Measurements from ENCODE around the gene SLC39A6. TPM values are rescaled to one million over a fixed set of nuclear protein-coding genes. Genes with fewer than 3 reads are reported as not detected.
"Not testable (repeated sequence)": the region's sequence is repeated elsewhere in the genome, so short reads cannot be mapped to it uniquely, and the experiment has no call there.

SLC39A6 gene
- total RNA-seq, 6 experiments from 2014 or later = 62.4 to 76.4 (median 71.1) TPM

DNA sequence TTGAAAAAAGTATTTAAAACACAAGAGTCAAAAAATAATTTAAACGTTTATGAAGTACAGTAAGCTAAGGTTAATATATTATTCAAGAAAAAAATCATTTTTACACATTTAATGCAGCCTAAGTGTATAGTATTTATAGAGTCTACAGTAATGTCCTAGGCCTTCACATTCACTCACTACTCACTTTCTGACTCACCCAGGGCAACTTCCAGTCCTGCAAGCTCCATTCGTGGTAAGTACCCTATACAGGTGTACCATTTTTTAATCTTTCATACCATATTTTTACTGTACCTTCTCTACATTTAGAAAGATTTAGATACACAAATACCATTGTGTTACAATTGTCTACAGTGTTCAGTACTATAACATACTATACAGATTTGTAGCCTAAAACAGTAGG is 40.9 kb downstream of the SLC39A6 start:
- peaks cover 1% of the 10 kb centered on the region for H3K27me3 Mint-ChIP-seq (ENCODE audit: insufficient read depth)
- peaks cover 27% of the 10 kb centered on the region for H3K4me1 Mint-ChIP-seq (ENCODE audit: low read depth)
- no peak overlapping the region for H3K4me3 Mint-ChIP-seq
- no peak for DNase-seq
- H3K9me3 Mint-ChIP-seq = 0 out of 2 replicates have a peak, but pooled peaks cover 4% of the 10 kb centered on the region
- no peak overlapping the region for H3K27ac Mint-ChIP-seq
- H3K36me3 Mint-ChIP-seq (ENCODE audit: low read depth) = peaks cover 12% of the 10 kb centered on the region
- TF ChIP-seq, protein P1, sequence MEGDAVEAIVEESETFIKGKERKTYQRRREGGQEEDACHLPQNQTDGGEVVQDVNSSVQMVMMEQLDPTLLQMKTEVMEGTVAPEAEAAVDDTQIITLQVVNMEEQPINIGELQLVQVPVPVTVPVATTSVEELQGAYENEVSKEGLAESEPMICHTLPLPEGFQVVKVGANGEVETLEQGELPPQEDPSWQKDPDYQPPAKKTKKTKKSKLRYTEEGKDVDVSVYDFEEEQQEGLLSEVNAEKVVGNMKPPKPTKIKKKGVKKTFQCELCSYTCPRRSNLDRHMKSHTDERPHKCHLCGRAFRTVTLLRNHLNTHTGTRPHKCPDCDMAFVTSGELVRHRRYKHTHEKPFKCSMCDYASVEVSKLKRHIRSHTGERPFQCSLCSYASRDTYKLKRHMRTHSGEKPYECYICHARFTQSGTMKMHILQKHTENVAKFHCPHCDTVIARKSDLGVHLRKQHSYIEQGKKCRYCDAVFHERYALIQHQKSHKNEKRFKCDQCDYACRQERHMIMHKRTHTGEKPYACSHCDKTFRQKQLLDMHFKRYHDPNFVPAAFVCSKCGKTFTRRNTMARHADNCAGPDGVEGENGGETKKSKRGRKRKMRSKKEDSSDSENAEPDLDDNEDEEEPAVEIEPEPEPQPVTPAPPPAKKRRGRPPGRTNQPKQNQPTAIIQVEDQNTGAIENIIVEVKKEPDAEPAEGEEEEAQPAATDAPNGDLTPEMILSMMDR (IDR thresholded peaks at IDR 0.05) = no peak

DNA sequence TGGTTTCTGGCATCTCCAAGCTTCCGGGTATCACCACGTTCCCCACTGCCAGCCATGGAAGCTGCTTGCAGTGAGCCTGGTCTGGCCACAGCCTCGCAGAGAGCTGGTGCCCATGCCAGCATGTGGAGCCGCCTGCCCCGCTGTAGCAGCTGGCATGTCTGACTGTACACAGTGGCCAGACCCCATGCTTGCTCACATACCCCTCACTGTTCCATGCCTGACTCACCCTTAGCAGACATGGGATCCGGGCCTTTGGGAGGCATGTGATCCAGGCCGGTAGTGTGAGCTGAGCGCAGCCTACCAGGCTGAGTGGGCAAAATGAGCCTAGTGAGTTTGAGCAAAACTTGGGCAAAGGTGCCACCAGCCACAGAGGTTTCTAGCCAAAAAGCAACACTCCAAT is 43.0 kb downstream of the SLC39A6 start:
- no peak overlapping the region for H3K27ac Mint-ChIP-seq
- DNase-seq = no peak
- peaks cover 6% of the 10 kb centered on the region; the same call in 1 of the 2 replicates for H3K9me3 Mint-ChIP-seq
- TF ChIP-seq, protein P1 (IDR thresholded peaks at IDR 0.05) = no peak
- H3K4me3 Mint-ChIP-seq = no peak overlapping the region
- peaks cover 17% of the 10 kb centered on the region for H3K36me3 Mint-ChIP-seq (ENCODE audit: low read depth)
- peaks cover 8% of the 10 kb centered on the region for H3K4me1 Mint-ChIP-seq (ENCODE audit: low read depth)
- no peaks in the 10 kb centered on the region; the same call in 1 of the 2 replicates for H3K27me3 Mint-ChIP-seq (ENCODE audit: insufficient read depth)

DNA sequence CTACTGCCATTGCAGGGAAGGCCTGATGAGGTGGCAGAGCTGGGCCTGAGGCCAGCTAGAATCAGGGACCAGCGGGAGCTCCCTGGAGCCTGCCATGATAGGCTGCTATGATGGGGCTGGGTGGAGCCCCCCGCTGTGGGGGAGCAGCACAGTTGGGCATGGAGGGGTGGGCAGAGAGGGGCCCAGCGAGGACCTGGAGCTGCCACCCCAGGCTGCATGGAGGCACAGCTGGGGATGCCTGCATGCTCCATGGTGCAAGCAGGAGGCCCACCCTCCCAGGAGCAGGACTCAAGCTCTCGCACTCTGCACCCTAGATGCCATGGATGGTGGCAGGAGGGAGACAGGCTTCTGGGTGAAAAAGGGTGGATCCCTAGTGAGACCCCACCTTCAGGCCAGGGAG is 43.9 kb downstream of the SLC39A6 start:
- no peaks in the 10 kb centered on the region; the same call in 1 of the 2 replicates for H3K27me3 Mint-ChIP-seq (ENCODE audit: insufficient read depth)
- DNase-seq = no peak
- TF ChIP-seq, protein P1 (IDR thresholded peaks at IDR 0.05) = no peak
- peaks cover 16% of the 10 kb centered on the region for H3K9me3 Mint-ChIP-seq
- peaks cover 23% of the 10 kb centered on the region for H3K36me3 Mint-ChIP-seq (ENCODE audit: low read depth)
- H3K27ac Mint-ChIP-seq = no peak overlapping the region
- peaks cover 8% of the 10 kb centered on the region for H3K4me1 Mint-ChIP-seq (ENCODE audit: low read depth)
- no peak overlapping the region for H3K4me3 Mint-ChIP-seq

DNA sequence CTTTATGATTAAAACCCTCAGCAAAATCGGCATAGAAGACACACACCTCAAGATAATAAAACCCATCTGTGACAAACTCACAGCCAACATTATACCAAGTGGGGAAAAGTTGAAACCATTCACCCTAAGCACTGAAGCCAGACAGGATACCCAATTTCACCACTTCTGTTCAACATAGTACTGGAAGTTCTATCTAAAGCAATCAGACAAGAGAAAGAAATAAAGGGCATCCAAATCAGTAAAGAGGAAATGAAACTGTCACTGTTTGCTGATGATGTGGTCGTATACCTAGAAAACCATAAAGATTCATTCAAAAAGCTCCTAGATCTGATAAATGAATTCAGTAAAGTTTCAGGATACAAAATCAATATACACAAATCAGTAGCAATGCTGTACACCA is 45.4 kb downstream of the SLC39A6 start:
- no peak overlapping the region for H3K4me3 Mint-ChIP-seq
- no peak for DNase-seq
- H3K9me3 Mint-ChIP-seq = peaks cover 17% of the 10 kb centered on the region
- H3K27me3 Mint-ChIP-seq (ENCODE audit: insufficient read depth) = peaks cover 8% of the 10 kb centered on the region
- TF ChIP-seq, protein P1 (IDR thresholded peaks at IDR 0.05) = no peak
- no peak overlapping the region for H3K27ac Mint-ChIP-seq
- H3K4me1 Mint-ChIP-seq (ENCODE audit: low read depth) = peaks cover 7% of the 10 kb centered on the region
- peaks cover 23% of the 10 kb centered on the region for H3K36me3 Mint-ChIP-seq (ENCODE audit: low read depth)

DNA sequence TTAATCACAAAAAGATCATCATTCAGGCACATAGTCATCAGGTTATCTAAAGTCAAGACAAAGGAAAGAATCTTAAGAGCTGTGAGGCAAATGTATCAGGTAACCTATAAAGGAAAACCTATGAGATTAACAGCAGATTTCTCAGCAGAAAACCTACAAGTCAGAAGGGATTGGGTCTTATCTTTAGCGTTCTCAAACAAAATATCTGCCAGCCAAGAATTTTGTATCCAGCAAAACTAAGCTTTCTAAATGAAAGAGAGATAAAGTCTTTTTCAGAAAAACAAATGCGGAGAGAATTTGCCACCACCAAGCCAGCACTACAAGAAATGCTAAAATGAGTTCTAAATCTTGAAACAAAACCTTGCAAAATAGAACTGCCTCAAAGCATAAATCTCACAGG is 48.0 kb downstream of the SLC39A6 start:
- Mint-ChIP-seq H3K4me1 (ENCODE audit: low read depth) (peaks cover 17% of the 10 kb centered on the region), H3K36me3 (ENCODE audit: low read depth) (peaks cover 23% of the 10 kb centered on the region), H3K9me3 (peaks cover 17% of the 10 kb centered on the region)
- H3K4me3 Mint-ChIP-seq; H3K27ac Mint-ChIP-seq; H3K27me3 Mint-ChIP-seq (ENCODE audit: insufficient read depth); DNase-seq: not testable (repeated sequence)

DNA sequence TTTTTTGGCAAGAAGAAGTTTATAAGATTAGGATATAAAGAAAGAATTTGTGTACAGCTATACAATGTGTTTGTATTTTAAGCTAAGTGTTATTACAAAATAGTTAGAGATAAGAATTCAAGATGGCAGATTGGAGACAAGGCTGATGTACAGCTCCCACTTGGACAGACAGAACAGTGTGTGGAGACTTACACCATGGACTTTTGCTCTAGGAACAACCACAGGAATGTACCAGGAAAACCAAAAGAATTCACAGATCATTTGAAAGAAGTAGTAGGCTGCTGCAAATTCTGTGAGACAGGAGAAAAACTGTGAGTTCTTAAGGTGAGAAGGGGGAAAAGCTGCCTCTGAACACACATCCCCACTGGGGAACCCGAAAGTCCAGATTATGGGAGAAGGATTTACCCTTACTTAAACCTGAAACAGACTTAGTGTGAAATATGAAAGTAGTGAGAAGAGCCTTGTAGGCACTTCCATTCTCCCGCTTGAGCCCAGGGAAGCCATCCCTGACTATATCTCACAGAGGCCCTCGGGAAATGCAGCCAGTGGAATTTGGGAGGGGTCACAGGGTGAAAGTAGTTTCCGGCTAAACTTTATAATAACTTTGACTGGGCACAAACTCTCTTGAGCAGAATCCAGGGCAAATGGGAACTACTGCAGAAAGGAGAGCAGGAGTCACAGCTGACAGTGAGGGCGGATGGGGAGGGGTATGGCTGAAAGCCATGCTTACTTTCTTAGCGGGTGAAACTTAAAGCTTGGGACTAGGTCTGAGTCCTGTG is 50.2 kb downstream of the SLC39A6 start:
- Mint-ChIP-seq H3K9me3 (peaks cover 16% of the 10 kb centered on the region), H3K4me1 (ENCODE audit: low read depth) (peaks cover 25% of the 10 kb centered on the region), H3K27me3 (ENCODE audit: insufficient read depth) (peaks cover 10% of the 10 kb centered on the region), H3K36me3 (ENCODE audit: low read depth) (peaks cover 14% of the 10 kb centered on the region), H3K4me3 (peak overlapping the region; percentile 48), H3K27ac (peak overlapping the region; percentile 20; the same call in 1 of the 2 replicates)
- peak; percentile 69 for DNase-seq
- TF ChIP-seq, protein P1 (IDR thresholded peaks at IDR 0.05) = no peak

DNA sequence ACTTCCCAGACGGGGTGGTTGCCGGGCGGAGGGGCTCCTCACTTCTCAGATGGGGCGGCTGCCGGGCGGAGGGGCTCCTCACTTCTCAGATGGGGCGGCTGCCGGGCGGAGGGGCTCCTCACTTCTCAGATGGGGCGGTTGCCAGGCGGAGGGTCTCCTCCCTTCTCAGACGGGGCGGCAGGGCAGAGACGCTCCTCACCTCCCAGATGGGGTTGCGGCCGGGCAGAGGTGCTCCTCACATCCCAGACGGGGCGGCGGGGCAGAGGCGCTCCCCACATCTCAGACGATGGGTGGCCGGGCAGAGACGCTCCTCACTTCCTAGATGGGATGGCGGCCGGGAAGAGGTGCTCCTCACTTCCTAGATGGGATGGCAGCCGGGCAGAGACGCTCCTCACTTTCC is 51.4 kb downstream of the SLC39A6 start:
- not testable (repeated sequence) for H3K4me3 Mint-ChIP-seq; DNase-seq; H3K27ac Mint-ChIP-seq; H3K27me3 Mint-ChIP-seq (ENCODE audit: insufficient read depth)
- peaks cover 14% of the 10 kb centered on the region for H3K9me3 Mint-ChIP-seq
- peaks cover 12% of the 10 kb centered on the region for H3K36me3 Mint-ChIP-seq (ENCODE audit: low read depth)
- H3K4me1 Mint-ChIP-seq (ENCODE audit: low read depth) = peaks cover 25% of the 10 kb centered on the region

Data from HFFc6 (cell line).